ENCODE data around the gene TAS1R1.

GRCh38 chr1:6599141-6599975 is 44.3 kb downstream of the TAS1R1 start:
- TF ChIP-seq RBM22 (IDR thresholded peaks at IDR 0.05; ENCODE audit: low read depth, low read length, poor library complexity, severe bottlenecking), result no peak
- no peak for TF ChIP-seq RBM15 (IDR thresholded peaks at IDR 0.05; ENCODE audit: insufficient read depth, low read length)
- TF ChIP-seq ZNF354B (CRISPR knock-in tag; IDR thresholded peaks at IDR 0.05), result no peak
- TF ChIP-seq ADNP (tag; IDR thresholded peaks at IDR 0.05), result no peak
